Mammary microvascular endothelial cell (primary cell): ENCODE data around the gene LMNA. TPM values are rescaled to one million over a fixed set of nuclear protein-coding genes. Genes with fewer than 3 reads are reported as not detected.

Source experiments
- total RNA-seq: library from RNA; depleted of rRNA; stranded (reverse); fragments of >200 nt; gene quantifications from 2 replicates; pipeline ENCODE4 v1.2.3, GENCODE V29; 2015

Gene LMNA
- 1,062 and 1,120 TPM in 2 replicates for total RNA-seq

GRCh38 chr1:156114101-156114918, at the start of gene LMNA:
LMNA (plus strand) TSS chr1:156114711; CDS start chr1:156114919, 208 bp downstream.

GRCh38 chr1:156082309-156083091, 32.0 kb upstream of the LMNA start, which contains the start of gene MEX3A:
MEX3A (minus strand) TSS chr1:156082465; CDS start chr1:156081998, 467 bp downstream.

GRCh38 chr1:156153362-156153761, 38.9 kb downstream of the LMNA start, which contains the start of gene SEMA4A:
SEMA4A (plus strand) TSS chr1:156153585; CDS start chr1:156154579, 994 bp downstream.

Other genes starting within 250 kb of the LMNA start
- 31.4 and 38.4 TPM in 2 replicates for gene RIT1, start 203.4 kb upstream of the LMNA start, total RNA-seq
- 17.7 and 20.1 TPM in 2 replicates for gene KHDC4, start 180.3 kb upstream of the LMNA start, total RNA-seq
- gene RXFP4, start 173.1 kb upstream of the LMNA start, total RNA-seq = not detected in 2 replicates
- 79.5 and 79.9 TPM in 2 replicates for gene ARHGEF2, start 136.2 kb upstream of the LMNA start, total RNA-seq
- gene SSR2, start 93.8 kb upstream of the LMNA start, total RNA-seq = 460 and 503 TPM in 2 replicates
- 30.1 and 30.8 TPM in 2 replicates for gene UBQLN4, start 60.9 kb upstream of the LMNA start, total RNA-seq
- 93.0 and 94.1 TPM in 2 replicates for gene LAMTOR2, start 59.9 kb upstream of the LMNA start, total RNA-seq
- gene RAB25, start 53.6 kb upstream of the LMNA start, total RNA-seq = not detected in 2 replicates
- 1.8 and 2.8 TPM in 2 replicates for gene MEX3A, start 32.2 kb upstream of the LMNA start, total RNA-seq
- 0.49 and 1.1 TPM in 2 replicates for gene SEMA4A, start 38.9 kb downstream of the LMNA start, total RNA-seq
- gene SLC25A44, start 79.4 kb downstream of the LMNA start, total RNA-seq = 15.1 and 17.5 TPM in 2 replicates
- gene PMF1, start 98.3 kb downstream of the LMNA start, total RNA-seq = 102 and 103 TPM in 2 replicates
- not detected in 2 replicates for gene BGLAP, start 127.5 kb downstream of the LMNA start, total RNA-seq
- 0.20 TPM in 1 of 2 replicates, not detected in the other for gene PAQR6, start 133.3 kb downstream of the LMNA start, total RNA-seq
- 72.1 and 76.0 TPM in 2 replicates for gene SMG5, start 168.1 kb downstream of the LMNA start, total RNA-seq
- gene TMEM79, start 169.6 kb downstream of the LMNA start, total RNA-seq = 1.6 and 2.3 TPM in 2 replicates
- gene GLMP, start 181.0 kb downstream of the LMNA start, total RNA-seq = 105 and 123 TPM in 2 replicates
- not detected in 2 replicates for gene VHLL, start 184.6 kb downstream of the LMNA start, total RNA-seq
- 398 and 431 TPM in 2 replicates for gene CCT3, start 223.6 kb downstream of the LMNA start, total RNA-seq
- 2.4 TPM in 1 of 2 replicates, not detected in the other for gene TSACC, start 223.8 kb downstream of the LMNA start, total RNA-seq